Endothelial cell of umbilical vein (primary cell): ENCODE results near the gene CDHR1. TPM values are rescaled to one million over a fixed set of nuclear protein-coding genes. Genes with fewer than 3 reads are reported as not detected.

Source experiments
- BruUV-seq: library from RNA; stranded (reverse); fragments of 400-500 nt; replicated peaks from 2 replicates; lab custom pipeline; 2021; lab: Mats Ljungman, UMichigan
- CTCF ChIA-PET: fragments of 300-600, 350-600 bp; sonication (Branson Sonifier 250); formaldehyde crosslinking; loops from one replicate; lab custom pipeline; 2021; ENCODE audit warnings: antibody characterized with exemption, inconsistent platforms; lab: Charles Lee
- POLR2A ChIA-PET: fragments of 300-600, 350-600 bp; sonication (Branson Sonifier 250); formaldehyde crosslinking; loops from one replicate; lab custom pipeline; 2021; ENCODE audit warnings: antibody characterized with exemption, inconsistent platforms; lab: Charles Lee
- DNase-seq: peaks from one replicate; pipeline ENCODE4 v3.0.0-alpha.2; 2011; ENCODE audit warnings: low read depth, low spot score
- FAIRE-seq: peaks from 2 replicates; lab custom pipeline; 2011; peaks lifted over from hg19 to GRCh38; lab: Jason Lieb, UNC
- H2AFZ ChIP-seq: 2 replicates; pipeline ENCODE4 v1.6.0; 2012; ENCODE audit warnings: low read depth, low read length, control low read depth, inconsistent platforms
- H3K27ac ChIP-seq: 2 replicates; pipeline ENCODE4 v1.5.1; 2011; ENCODE audit warnings: low read depth, mild to moderate bottlenecking, control low read depth, low read length, moderate library complexity; ENCODE audit not compliant: insufficient read depth
- H3K27me3 ChIP-seq, 2 experiments: 2 replicates each; pipeline versions ENCODE4 v1.6.0 to v1.6.1; 2011; ENCODE audit warnings: low read length in 2 of 2, mixed read lengths in 1 of 2; ENCODE audit not compliant: control insufficient read depth in 2 of 2, insufficient read depth in 2 of 2
- H3K36me3 ChIP-seq, 2 experiments: 2 replicates in 1 of 2; 3 replicates in 1 of 2; pipeline ENCODE4 v1.5.1; 2011; ENCODE audit warnings: low read length in 2 of 2, mild to moderate bottlenecking in 1 of 2, moderate library complexity in 1 of 2; ENCODE audit not compliant: control insufficient read depth in 2 of 2, insufficient read depth in 2 of 2; ENCODE audit errors: extremely low read depth in 1 of 2
- H3K4me1 ChIP-seq: 3 replicates; pipeline ENCODE4 v1.5.1; 2011; ENCODE audit warnings: mild to moderate bottlenecking, low read length; ENCODE audit not compliant: control insufficient read depth, insufficient read depth; ENCODE audit errors: extremely low read depth
- H3K4me2 ChIP-seq: 2 replicates; pipeline ENCODE4 v1.6.1; 2011; ENCODE audit warnings: low read length, control low read depth, mixed read lengths; ENCODE audit not compliant: insufficient read depth
- H3K4me3 ChIP-seq, 3 experiments: fragments of 200-600 bp in 1 of 3; sonication (generic), shearing (Covaris generic) in 1 of 3; replicated peaks in 1 of 3; 2 replicates each; pipeline ENCODE4 v1.5.1; 2011 to 2016; ENCODE audit warnings: control low read depth in 3 of 3, low read length in 3 of 3, mild to moderate bottlenecking in 2 of 3, inconsistent platforms in 1 of 3, low read depth in 1 of 3, moderate library complexity in 1 of 3; ENCODE audit not compliant: insufficient read depth in 1 of 3
- H3K79me2 ChIP-seq: 2 replicates; pipeline ENCODE4 v1.6.0; 2012; ENCODE audit warnings: low read length, inconsistent platforms; ENCODE audit not compliant: control insufficient read depth, insufficient read depth
- H3K9ac ChIP-seq: replicated peaks from 2 replicates; pipeline ENCODE3; 2011; ENCODE audit warnings: low read length, control low read depth; ENCODE audit not compliant: insufficient read depth; ENCODE audit errors: extremely low read depth
- H3K9me1 ChIP-seq: replicated peaks from 3 replicates; pipeline ENCODE4 v1.6.0; 2011; ENCODE audit warnings: mild to moderate bottlenecking, low read length; ENCODE audit not compliant: control insufficient read depth, insufficient read depth; ENCODE audit errors: extremely low read depth
- H3K9me3 ChIP-seq: replicated peaks from 2 replicates; pipeline ENCODE4 v1.5.1; 2012; ENCODE audit warnings: low read length, inconsistent platforms; ENCODE audit not compliant: control insufficient read depth, insufficient read depth
- H4K20me1 ChIP-seq: replicated peaks from 2 replicates; pipeline ENCODE3; 2011; ENCODE audit warnings: mild to moderate bottlenecking, low read length; ENCODE audit not compliant: control insufficient read depth, insufficient read depth; ENCODE audit errors: extremely low read depth
- FOS ChIP-seq: IDR thresholded peaks from 2 replicates; pipeline ENCODE4 v1.6.1; 2011; ENCODE audit warnings: mild to moderate bottlenecking, low read length, moderate library complexity, borderline replicate concordance; ENCODE audit not compliant: insufficient read depth
- JUN ChIP-seq: IDR thresholded peaks from 2 replicates; pipeline ENCODE4 v1.6.1; 2011; ENCODE audit warnings: borderline replicate concordance, low read depth; ENCODE audit not compliant: insufficient read length, insufficient read depth
- MYC ChIP-seq: IDR thresholded peaks from one replicate; pipeline ENCODE4 v1.6.1; 2011; ENCODE audit warnings: mild to moderate bottlenecking, low read depth, low read length
- POLR2AphosphoS5 ChIP-seq: IDR thresholded peaks from 2 replicates; pipeline ENCODE4 v1.6.1; 2012; ENCODE audit warnings: low read depth, mild to moderate bottlenecking, control low read depth, low read length, moderate library complexity; ENCODE audit not compliant: insufficient read depth
- dilution Hi-C: fragments of 300-500 bp; cut with MboI; formaldehyde crosslinking; loops from one replicate; pipeline ENCODE4 v1.15.0; 2019; ENCODE audit warnings: low sequenced_read_pairs; ENCODE audit not compliant: extremely low pct_ligation_motif_present
- intact Hi-C: fragments of 100-400 bp; cut with micrococcal nuclease; formaldehyde crosslinking; loops from one replicate; pipeline ENCODE4 v1.10.0; 2022
- polyA plus RNA-seq, 4 experiments: library from polyadenylated mRNA; depleted of rRNA in 3 of 4; stranded (reverse) in 3 of 4; unstranded in 1 of 4; fragments of >200 nt; gene quantifications; 2 replicates each; pipeline versions ENCODE4 v1.2.1 to v1.2.3, GENCODE V29; 2011 to 2012; ENCODE audit warnings: missing spikeins in 1 of 4
- total RNA-seq: library from RNA; stranded (reverse); gene quantifications from 2 replicates; pipeline ENCODE4 v1.2.3, GENCODE V29; 2021
- TF ChIP-seq, protein P1 (sequence below), 2 donors: IDR thresholded peaks; 1 replicate in 1 of 2; 2 replicates in 1 of 2; pipeline ENCODE4 v1.5.1; 2011; ENCODE audit warnings: low read length in 2 of 2, mild to moderate bottlenecking in 2 of 2, moderate library complexity in 2 of 2, control low read depth in 1 of 2, inconsistent platforms in 1 of 2, low read depth in 1 of 2; ENCODE audit not compliant: insufficient read depth in 1 of 2; ENCODE audit errors: extremely low read depth in 1 of 2

Gene CDHR1
- total and polyA plus RNA-seq, 2 donors (not counting 3 experiments of a cell fraction or from before 2014, with no cell fraction given), result 0.11 to 0.53 TPM

DNA sequence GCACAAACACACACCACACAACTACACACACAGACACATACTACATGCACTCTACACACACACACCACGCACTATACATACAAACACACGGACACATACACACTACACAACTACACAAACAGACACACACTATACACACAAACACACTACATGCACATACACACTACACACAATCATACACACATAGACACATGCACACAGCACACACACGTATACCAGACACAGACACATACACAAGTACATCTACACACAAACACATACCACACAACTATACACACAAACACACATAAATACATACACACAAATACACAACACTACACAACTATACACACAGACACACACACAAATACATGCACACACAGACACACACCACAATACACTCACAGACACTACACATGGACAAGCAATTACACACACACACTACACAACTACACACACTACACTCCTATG lies 16.2 kb upstream of the CDHR1 start:
- Histone ChIP-seq H3K4me1 (no peaks in the 10 kb centered on the region), H3K79me2 (no peaks in the 10 kb centered on the region), H3K27me3 (no peaks in the 10 kb centered on the region), H3K9me1 (no peaks in the 10 kb centered on the region), H3K9ac (no peak overlapping the region), H4K20me1 (no peaks in the 10 kb centered on the region), H3K36me3 (no peaks in the 10 kb centered on the region), H3K9me3 (no peaks in the 10 kb centered on the region), H3K4me2 (no peak overlapping the region), H2AFZ (no peak overlapping the region), H3K4me3 (no peak overlapping the region), H3K27ac (no peak overlapping the region)
- DNase-seq, result no peak
- dilution Hi-C loops, result no loop called here
- no peak for FAIRE-seq
- BruUV-seq, result no TSS peak
- TF ChIP-seq MYC, result no peak
- TF ChIP-seq, protein P1, sequence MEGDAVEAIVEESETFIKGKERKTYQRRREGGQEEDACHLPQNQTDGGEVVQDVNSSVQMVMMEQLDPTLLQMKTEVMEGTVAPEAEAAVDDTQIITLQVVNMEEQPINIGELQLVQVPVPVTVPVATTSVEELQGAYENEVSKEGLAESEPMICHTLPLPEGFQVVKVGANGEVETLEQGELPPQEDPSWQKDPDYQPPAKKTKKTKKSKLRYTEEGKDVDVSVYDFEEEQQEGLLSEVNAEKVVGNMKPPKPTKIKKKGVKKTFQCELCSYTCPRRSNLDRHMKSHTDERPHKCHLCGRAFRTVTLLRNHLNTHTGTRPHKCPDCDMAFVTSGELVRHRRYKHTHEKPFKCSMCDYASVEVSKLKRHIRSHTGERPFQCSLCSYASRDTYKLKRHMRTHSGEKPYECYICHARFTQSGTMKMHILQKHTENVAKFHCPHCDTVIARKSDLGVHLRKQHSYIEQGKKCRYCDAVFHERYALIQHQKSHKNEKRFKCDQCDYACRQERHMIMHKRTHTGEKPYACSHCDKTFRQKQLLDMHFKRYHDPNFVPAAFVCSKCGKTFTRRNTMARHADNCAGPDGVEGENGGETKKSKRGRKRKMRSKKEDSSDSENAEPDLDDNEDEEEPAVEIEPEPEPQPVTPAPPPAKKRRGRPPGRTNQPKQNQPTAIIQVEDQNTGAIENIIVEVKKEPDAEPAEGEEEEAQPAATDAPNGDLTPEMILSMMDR (IDR thresholded peaks at IDR 0.05; ENCODE audit: extremely low read depth in 1 of 2, insufficient read depth in 1 of 2, low read depth in 1 of 2, low read length in 2 of 2), result no peak
- no peak for TF ChIP-seq JUN
- TF ChIP-seq FOS, result no peak
- no peak for TF ChIP-seq POLR2AphosphoS5
- CTCF ChIA-PET, result no interaction called here
- POLR2A ChIA-PET, result no interaction called here
- intact Hi-C loops, result no loop called here
